AG09309 (cell line): ENCODE results near the gene SLC17A7.

Experiments
- DNase-seq: peaks from one replicate; pipeline ENCODE4 v3.0.0-alpha.2; 2010; ENCODE audit warnings: low read depth
- H3K4me3 ChIP-seq: 2 replicates; pipeline ENCODE4 v1.5.1; 2011; ENCODE audit warnings: mild to moderate bottlenecking, low read depth, low read length, moderate library complexity; ENCODE audit not compliant: control insufficient read depth
- CTCF ChIP-seq: IDR thresholded peaks from 2 replicates; pipeline ENCODE4 v1.5.1; 2011; ENCODE audit warnings: mild to moderate bottlenecking, low read depth, low read length, inconsistent platforms; ENCODE audit not compliant: insufficient read depth, control insufficient read depth; ENCODE audit errors: missing control alignments

The SLC17A7 gene

GRCh38 chr19:49391581-49392399 lies 49.5 kb downstream of the SLC17A7 start:
- no peak for DNase-seq
- TF ChIP-seq CTCF, result peak; percentile 88
- no peak overlapping the region for H3K4me3 ChIP-seq

- DNase-seq, result no peak
These were observed 50.4 kb downstream of the SLC17A7 start for GRCh38 chr19:49390929-49391359.

GRCh38 chr19:49390131-49390928 lies 51.0 kb downstream of the SLC17A7 start:
- DNase-seq, result no peak
- no peak for TF ChIP-seq CTCF
- H3K4me3 ChIP-seq, result no peak overlapping the region

More at GRCh38 chr19:49390929-49391359, 50.4 kb downstream of the SLC17A7 start:
- no peak overlapping the region for H3K4me3 ChIP-seq
- TF ChIP-seq CTCF, result no peak

GRCh38 chr19:49389406-49389805 lies 51.9 kb downstream of the SLC17A7 start:
- H3K4me3 ChIP-seq, result no peak overlapping the region
- no peak for TF ChIP-seq CTCF
- no peak for DNase-seq

GRCh38 chr19:49387936-49388372 lies 53.4 kb downstream of the SLC17A7 start, which contains the start of gene KASH5:
TSS of gene KASH5 (plus strand) at chr19:49388249. CDS start at chr19:49390884, 2,635 bp downstream.
- TF ChIP-seq CTCF, result no peak
- H3K4me3 ChIP-seq, result no peak within 1 kb of the TSS
- no peak for DNase-seq

- DNase-seq, result no peak
- TF ChIP-seq CTCF, result no peak
- H3K4me3 ChIP-seq, result no peak overlapping the region
These were observed 57.7 kb downstream of the SLC17A7 start for GRCh38 chr19:49383599-49383998.
